ENCODE measurements around the gene GABRD. TPM values are rescaled to one million over a fixed set of nuclear protein-coding genes. Genes with fewer than 3 reads are reported as not detected.

The GABRD gene
- total and polyA plus RNA-seq, 2 of the 13 experiments (the other 11 are each of a cell fraction or from before 2014, with no cell fraction given) = not detected

DNA sequence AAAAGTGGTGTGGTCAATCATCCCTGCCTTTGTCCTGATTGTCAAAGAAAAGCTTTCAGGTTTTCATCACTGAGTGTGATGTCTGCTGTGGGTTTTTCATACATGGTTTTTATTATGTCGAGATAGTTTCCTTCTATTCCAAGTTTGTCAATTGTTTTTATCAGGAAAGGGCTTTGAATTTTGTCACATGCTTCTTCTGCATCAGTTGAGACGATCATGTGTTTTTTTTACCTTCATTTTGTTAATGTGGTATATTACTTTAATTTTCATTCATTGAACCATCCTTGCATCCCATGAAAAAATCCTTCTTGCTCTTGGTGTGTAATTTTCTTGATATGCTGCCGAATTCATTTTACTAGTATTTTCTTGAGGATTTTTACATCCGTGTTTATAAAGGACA, 46.6 kb downstream of the GABRD start:
- TF ChIP-seq GPN1 (CRISPR knock-in tag; IDR thresholded peaks at IDR 0.05; ENCODE audit: borderline replicate concordance) (no peak), MNT (IDR thresholded peaks at IDR 0.05) (peak; percentile 40; the same call in 1 of the 2 replicates)
- Histone ChIP-seq H3K9ac (ENCODE audit: insufficient read depth, low read depth, low read length) (no peak overlapping the region), H3K27me3 (ENCODE audit: control insufficient read depth in 1 of 2, insufficient read depth in 2 of 2, low read length in 2 of 2) (no peaks in the 10 kb centered on the region), H3K79me2 (ENCODE audit: insufficient read depth, low read length) (peaks cover 8% of the 10 kb centered on the region), H4K20me1 (ENCODE audit: insufficient read depth, low read length) (no peaks in the 10 kb centered on the region), H3K4me2 (ENCODE audit: low read depth, low read length) (no peak overlapping the region), H3K4me1 (ENCODE audit: insufficient read depth, low read length) (no peaks in the 10 kb centered on the region), H3K4me3 (replicated peaks in 1 of 3; ENCODE audit: insufficient read depth in 1 of 3, low read depth in 2 of 3, low read length in 3 of 3) (no peak overlapping the region), H2AFZ (ENCODE audit: low read length) (no peak overlapping the region), H3K27ac (ENCODE audit: extremely low read length, insufficient read depth, low read length) (no peak overlapping the region), H3K36me3 (replicated peaks in 1 of 2; ENCODE audit: control insufficient read depth in 1 of 2, insufficient read depth in 2 of 2, low read length in 2 of 2) (peaks cover 1 to 26% of the 10 kb centered on the region in 2 experiments; a peak in 2 of 5 replicates), H3K9me3 (ENCODE audit: low read length) (no peaks in the 10 kb centered on the region)
- FAIRE-seq = no peak
- POLR2A ChIA-PET = no interaction called here
- no TSS peak for BruUV-seq (replicated peaks)
- no peak for ATAC-seq
- in situ Hi-C loops (cut with HindIII; ENCODE audit: extremely low pct_ligation_motif_present, low pct_unique_long_range_greater_than_20kb) = no loop called here
- CTCF ChIA-PET (ENCODE audit: low intra/inter-chr PET ratio, low total read pairs) = no interaction called here
- 93% methylated on average over 4 of the region's 4 CpGs for WGBS (ENCODE audit: low lambda C conversion rate)
- intact Hi-C loops (cut with micrococcal nuclease; ENCODE audit: unreplicated experiment) = no loop called here
- DNase-seq (ENCODE audit: low spot score) = no peak

- Histone ChIP-seq H3K4me3 (replicated peaks in 1 of 3; ENCODE audit: insufficient read depth in 1 of 3, low read depth in 2 of 3, low read length in 3 of 3) (no peak overlapping the region), H3K27me3 (ENCODE audit: control insufficient read depth in 1 of 2, insufficient read depth in 2 of 2, low read length in 2 of 2) (no peaks in the 10 kb centered on the region), H3K79me2 (ENCODE audit: insufficient read depth, low read length) (peaks cover 8% of the 10 kb centered on the region), H2AFZ (ENCODE audit: low read length) (no peak overlapping the region), H4K20me1 (ENCODE audit: insufficient read depth, low read length) (no peaks in the 10 kb centered on the region), H3K4me1 (ENCODE audit: insufficient read depth, low read length) (peaks cover 12% of the 10 kb centered on the region), H3K9me3 (ENCODE audit: low read length) (no peaks in the 10 kb centered on the region), H3K9ac (ENCODE audit: insufficient read depth, low read depth, low read length) (no peak overlapping the region), H3K36me3 (replicated peaks in 1 of 2; ENCODE audit: control insufficient read depth in 1 of 2, insufficient read depth in 2 of 2, low read length in 2 of 2) (peaks cover 2 to 16% of the 10 kb centered on the region in 2 experiments; a peak in 2 of 5 replicates), H3K27ac (ENCODE audit: extremely low read length, insufficient read depth, low read length) (no peak overlapping the region), H3K4me2 (ENCODE audit: low read depth, low read length) (no peak overlapping the region)
- intact Hi-C loops (cut with micrococcal nuclease; ENCODE audit: unreplicated experiment) = no loop called here
- in situ Hi-C loops (cut with HindIII; ENCODE audit: extremely low pct_ligation_motif_present, low pct_unique_long_range_greater_than_20kb) = no loop called here
- ChIA-PET CTCF (ENCODE audit: low intra/inter-chr PET ratio, low total read pairs) (no interaction called here), POLR2A (no interaction called here)
- FAIRE-seq = no peak
- no peak for DNase-seq (ENCODE audit: low spot score)
- ATAC-seq = no peak
- TF ChIP-seq, protein P1, sequence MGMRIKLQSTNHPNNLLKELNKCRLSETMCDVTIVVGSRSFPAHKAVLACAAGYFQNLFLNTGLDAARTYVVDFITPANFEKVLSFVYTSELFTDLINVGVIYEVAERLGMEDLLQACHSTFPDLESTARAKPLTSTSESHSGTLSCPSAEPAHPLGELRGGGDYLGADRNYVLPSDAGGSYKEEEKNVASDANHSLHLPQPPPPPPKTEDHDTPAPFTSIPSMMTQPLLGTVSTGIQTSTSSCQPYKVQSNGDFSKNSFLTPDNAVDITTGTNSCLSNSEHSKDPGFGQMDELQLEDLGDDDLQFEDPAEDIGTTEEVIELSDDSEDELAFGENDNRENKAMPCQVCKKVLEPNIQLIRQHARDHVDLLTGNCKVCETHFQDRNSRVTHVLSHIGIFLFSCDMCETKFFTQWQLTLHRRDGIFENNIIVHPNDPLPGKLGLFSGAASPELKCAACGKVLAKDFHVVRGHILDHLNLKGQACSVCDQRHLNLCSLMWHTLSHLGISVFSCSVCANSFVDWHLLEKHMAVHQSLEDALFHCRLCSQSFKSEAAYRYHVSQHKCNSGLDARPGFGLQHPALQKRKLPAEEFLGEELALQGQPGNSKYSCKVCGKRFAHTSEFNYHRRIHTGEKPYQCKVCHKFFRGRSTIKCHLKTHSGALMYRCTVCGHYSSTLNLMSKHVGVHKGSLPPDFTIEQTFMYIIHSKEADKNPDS (CRISPR knock-in tag; IDR thresholded peaks at IDR 0.05) = no peak
- TF ChIP-seq ZNF432 (CRISPR knock-in tag; IDR thresholded peaks at IDR 0.05; ENCODE audit: borderline replicate concordance) (no peak), CENPT (CRISPR knock-in tag; IDR thresholded peaks at IDR 0.05; ENCODE audit: low read depth) (no peak)
- TF ChIP-seq, protein P2, sequence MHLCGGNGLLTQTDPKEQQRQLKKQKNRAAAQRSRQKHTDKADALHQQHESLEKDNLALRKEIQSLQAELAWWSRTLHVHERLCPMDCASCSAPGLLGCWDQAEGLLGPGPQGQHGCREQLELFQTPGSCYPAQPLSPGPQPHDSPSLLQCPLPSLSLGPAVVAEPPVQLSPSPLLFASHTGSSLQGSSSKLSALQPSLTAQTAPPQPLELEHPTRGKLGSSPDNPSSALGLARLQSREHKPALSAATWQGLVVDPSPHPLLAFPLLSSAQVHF (CRISPR knock-in tag; IDR thresholded peaks at IDR 0.05) = no peak
- 97% methylated on average over 17 of the region's 21 CpGs for WGBS (ENCODE audit: low lambda C conversion rate)
- BruUV-seq (replicated peaks) = no TSS peak
Measured at GRCh38 chr1:2067393-2067792, 48.2 kb downstream of the GABRD start.

Data from HepG2 (cell line).